Measurements from ENCODE around the gene CARS1.
A peak's percentile ranks its signal among the peaks of the same experiment; 100 is the strongest.

The CARS1 gene

GRCh38 chr11:3037040-3037944 lies 19.9 kb downstream of the CARS1 start:
- DNase-seq (ENCODE audit: low spot score): peak; percentile 86

DNA sequence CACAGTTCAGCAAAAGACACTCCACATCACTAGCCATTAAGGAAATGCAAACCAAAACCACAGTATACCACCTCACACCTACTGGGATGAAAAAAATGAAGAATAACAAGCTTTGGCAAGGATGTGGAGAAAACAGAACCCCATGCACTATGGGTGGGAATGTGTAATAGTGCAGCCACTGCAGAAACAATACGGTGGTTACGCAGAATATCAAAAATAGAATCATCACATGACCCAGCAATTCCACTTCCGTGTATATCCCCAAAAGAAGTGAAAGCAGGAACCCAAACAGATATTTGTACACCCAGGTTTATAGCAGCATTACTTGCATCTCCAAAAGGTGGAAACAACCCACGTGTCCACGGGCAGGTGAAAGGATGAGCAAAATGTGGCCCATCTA lies 20.8 kb downstream of the CARS1 start:
- no peak for DNase-seq (ENCODE audit: low spot score)

DNA sequence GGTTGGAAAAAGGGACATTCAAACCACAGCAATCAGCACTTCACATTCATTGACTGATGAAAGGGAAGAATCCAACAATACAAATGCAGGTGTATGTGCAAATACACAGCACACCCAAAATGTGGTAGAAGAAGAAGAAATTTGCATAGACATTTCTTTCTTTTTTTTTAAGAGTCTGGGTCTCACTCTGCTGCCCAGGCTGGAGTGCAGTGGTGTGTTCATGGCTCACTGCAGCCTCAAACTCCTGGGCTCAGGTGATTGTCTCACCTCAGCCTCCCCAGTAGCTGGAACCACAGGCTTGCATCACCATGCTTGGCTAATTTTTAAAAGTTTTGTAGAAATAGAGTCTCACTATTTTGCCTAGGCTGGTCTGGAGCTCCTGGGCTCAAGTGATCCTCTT lies 21.9 kb downstream of the CARS1 start:
- DNase-seq (ENCODE audit: low spot score): no peak

DNA sequence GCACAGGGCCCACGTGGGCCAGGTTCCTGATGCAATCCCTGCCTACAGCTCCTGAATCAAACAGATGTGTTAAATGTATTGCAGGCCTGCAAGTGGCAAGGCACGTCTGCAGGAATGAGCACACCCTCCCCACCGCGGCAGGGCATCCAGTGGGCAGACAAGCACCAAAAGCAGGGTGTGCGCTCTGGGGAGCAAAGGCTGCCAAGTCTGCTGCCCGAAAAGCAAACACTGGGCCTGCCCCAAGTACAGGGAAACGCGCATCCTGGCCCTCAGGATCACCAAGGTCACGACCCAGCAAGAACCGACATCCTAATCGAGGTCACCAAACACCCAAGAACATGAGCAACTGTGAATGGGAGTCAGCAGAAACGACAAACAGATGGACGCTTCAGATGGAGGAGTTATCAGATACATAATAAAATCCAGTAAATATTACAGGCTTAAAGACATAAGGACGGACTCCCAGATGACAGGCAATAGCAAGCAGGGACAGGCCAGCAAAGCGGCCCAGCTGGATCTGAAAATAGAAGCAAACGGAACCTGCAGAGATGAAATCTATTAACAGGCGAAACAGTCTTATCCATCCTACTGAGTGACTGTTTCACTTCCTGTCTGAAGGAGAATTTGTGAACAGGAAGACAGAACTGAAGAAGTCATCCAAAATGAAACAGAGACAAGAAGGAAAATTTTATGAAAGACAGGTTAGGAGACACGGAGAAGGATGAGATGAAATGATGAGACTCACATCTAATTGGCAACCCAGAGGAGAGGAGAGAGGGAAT lies 26.7 kb downstream of the CARS1 start:
- DNase-seq (ENCODE audit: low spot score): no peak

- no peak for DNase-seq (ENCODE audit: low spot score)
Observed at GRCh38 chr11:3028813-3029212, 28.4 kb downstream of the CARS1 start.

- DNase-seq (ENCODE audit: low spot score): no peak
Observed at GRCh38 chr11:3026803-3027202, 30.4 kb downstream of the CARS1 start.

GRCh38 chr11:3022982-3023381 lies 34.2 kb downstream of the CARS1 start:
- no peak for DNase-seq (ENCODE audit: low spot score)

GRCh38 chr11:3022300-3022967 lies 34.8 kb downstream of the CARS1 start:
- no peak for DNase-seq (ENCODE audit: low spot score)

DNA sequence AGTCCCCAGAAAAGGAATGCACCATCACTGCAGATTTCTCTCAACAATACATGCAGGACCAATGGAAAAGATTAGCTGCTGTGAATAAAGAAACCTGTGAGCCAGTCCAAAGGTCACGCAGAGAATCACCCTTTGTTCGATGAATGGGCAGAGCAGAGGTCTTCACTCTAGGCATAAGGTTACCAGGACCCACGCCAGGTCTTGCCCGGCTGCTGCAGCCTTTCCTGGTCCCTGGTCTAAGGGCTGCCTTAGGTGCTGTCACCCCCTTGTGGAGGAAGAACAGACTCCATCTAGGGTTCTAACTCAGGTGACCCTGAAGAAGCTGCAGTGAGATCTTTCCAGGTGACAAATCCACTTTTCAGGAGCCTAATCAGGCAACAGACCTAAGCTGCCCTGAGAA lies 36.1 kb downstream of the CARS1 start:
- peak; percentile 61 for DNase-seq (ENCODE audit: low spot score)

DNA sequence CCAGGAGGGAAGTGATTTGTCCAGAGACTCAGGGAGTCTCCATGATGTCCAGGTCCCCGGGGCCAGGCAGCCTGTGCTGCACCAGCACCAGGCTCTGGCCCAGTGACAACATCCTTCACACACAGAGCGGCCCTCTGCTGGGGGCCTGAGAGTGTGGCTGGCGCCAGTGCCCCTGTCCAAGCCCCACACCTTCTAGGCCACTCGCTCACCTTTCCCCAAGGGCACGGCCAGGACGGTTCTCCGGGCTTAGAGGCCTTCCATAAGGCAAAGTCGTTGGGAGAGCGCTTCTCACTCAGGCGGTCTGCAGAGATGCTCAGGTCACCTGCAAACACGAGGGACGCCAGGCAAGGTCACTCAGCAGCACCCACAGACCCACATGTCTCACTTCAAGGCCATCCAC lies 37.2 kb downstream of the CARS1 start:
- DNase-seq (ENCODE audit: low spot score): no peak

DNA sequence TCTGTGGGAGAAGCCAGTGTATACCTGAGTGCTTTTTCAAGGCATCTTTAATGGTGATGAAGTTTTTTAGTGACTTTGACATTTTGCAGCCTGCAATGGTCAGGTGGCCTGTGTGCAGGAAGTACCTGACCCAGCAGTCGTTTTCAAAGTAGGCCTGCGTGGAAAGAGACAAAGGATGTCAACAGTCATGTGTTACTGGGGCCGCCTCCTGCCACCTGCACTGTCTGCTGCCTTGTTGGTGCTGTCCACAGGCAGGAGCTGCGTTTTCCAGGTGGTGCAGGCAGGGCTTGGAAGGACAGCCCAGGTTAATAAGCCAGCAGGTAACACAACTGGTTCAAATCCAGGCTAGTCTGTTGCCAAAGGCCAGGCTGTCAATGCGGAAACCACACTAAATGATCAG lies 38.6 kb downstream of the CARS1 start:
- DNase-seq (ENCODE audit: low spot score): no peak

- no peak for DNase-seq (ENCODE audit: low spot score)
Observed at GRCh38 chr11:3016861-3017260, 40.4 kb downstream of the CARS1 start.

GRCh38 chr11:3015796-3016195 lies 41.4 kb downstream of the CARS1 start:
- DNase-seq (ENCODE audit: low spot score): no peak

GRCh38 chr11:3014943-3015342 lies 42.3 kb downstream of the CARS1 start:
- DNase-seq (ENCODE audit: low spot score): no peak

GRCh38 chr11:3014057-3014938 lies 42.9 kb downstream of the CARS1 start:
- no peak for DNase-seq (ENCODE audit: low spot score)

GRCh38 chr11:3011891-3012885 lies 45.0 kb downstream of the CARS1 start:
- DNase-seq (ENCODE audit: low spot score): no peak

DNA sequence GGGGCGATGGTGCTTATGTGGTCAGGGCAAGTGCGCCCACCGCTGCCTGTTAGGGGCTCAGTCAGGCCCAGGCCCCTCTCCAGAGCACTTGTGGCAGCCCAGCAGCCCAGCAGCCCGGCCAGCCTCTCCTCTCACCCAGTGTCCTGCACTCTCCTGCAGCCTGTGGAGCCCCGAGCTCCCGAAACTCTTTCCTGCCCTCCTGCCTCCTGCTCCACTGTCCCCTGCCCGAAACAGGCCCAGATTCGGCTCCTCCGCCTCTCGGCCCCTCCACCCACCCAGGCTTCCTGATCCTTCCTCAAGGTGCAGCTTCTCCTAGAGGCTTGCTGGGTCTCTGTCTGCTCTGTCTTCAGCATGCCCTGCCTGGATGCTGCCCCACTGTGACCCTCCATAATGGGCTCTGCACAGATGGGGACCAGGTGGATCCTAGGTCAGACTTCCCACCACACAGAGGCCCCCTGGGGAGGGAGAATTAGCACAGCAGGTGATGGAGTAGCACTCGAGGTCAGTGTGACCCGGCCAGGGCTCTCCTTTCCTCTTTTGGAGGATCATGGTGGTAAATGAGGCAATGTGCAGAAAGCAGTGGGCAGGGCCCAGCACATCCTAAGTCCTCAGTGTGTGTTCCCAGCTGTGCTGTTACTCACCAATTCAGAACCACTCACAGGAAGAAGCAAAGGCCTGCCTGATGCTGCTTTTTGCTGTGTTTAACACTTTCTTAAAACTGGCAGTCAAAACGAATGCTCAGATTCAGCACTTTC lies 46.5 kb downstream of the CARS1 start:
- DNase-seq (ENCODE audit: low spot score): no peak

GRCh38 chr11:3010004-3010403 lies 47.2 kb downstream of the CARS1 start:
- DNase-seq (ENCODE audit: low spot score): no peak

GRCh38 chr11:3009481-3009880 lies 47.7 kb downstream of the CARS1 start:
- DNase-seq (ENCODE audit: low spot score): no peak

Measured in ecto neural progenitor cell (in vitro differentiated cells).